ENCODE data around the gene MRPS11. TPM values are rescaled to one million over a fixed set of nuclear protein-coding genes. Genes with fewer than 3 reads are reported as not detected.
A peak's percentile ranks its signal among the peaks of the same experiment; 100 is the strongest.

Gene MRPS11
- total RNA-seq, 1 donor from 2014 or later: 58.9 TPM

DNA sequence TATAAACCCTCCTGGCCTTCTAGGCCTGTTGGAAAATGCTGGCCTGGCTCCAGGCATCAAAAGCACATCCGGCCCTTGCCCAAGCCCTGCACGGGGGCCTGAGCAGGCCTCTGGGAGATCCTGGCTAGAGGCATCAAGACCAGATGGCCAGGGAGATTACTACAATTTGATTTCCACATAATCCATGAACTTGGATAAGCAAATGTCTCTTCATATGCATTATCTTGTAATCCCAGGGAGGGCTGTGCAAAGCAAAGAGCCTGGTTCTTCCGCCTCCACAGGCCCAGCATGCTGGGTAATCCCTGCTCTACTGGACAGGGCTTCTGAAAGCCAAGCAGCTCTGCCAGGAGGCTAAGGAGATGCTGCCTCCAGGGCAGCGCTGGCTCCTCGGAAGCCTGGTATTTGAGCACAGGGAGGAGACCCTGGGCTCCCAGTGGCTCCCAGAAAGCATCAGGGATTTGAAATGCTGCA, 18.5 kb upstream of the MRPS11 start:
- H3K4me1 Mint-ChIP-seq (ENCODE audit: low read depth, unreplicated experiment): peaks cover 2% of the 10 kb centered on the region
- H3K27ac Mint-ChIP-seq (ENCODE audit: unreplicated experiment): no peak overlapping the region
- H3K36me3 Mint-ChIP-seq (ENCODE audit: unreplicated experiment): peaks cover 7% of the 10 kb centered on the region
- DNase-seq: no peak
- TF ChIP-seq, protein P1, sequence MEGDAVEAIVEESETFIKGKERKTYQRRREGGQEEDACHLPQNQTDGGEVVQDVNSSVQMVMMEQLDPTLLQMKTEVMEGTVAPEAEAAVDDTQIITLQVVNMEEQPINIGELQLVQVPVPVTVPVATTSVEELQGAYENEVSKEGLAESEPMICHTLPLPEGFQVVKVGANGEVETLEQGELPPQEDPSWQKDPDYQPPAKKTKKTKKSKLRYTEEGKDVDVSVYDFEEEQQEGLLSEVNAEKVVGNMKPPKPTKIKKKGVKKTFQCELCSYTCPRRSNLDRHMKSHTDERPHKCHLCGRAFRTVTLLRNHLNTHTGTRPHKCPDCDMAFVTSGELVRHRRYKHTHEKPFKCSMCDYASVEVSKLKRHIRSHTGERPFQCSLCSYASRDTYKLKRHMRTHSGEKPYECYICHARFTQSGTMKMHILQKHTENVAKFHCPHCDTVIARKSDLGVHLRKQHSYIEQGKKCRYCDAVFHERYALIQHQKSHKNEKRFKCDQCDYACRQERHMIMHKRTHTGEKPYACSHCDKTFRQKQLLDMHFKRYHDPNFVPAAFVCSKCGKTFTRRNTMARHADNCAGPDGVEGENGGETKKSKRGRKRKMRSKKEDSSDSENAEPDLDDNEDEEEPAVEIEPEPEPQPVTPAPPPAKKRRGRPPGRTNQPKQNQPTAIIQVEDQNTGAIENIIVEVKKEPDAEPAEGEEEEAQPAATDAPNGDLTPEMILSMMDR (IDR thresholded peaks at IDR 0.05; ENCODE audit: partially characterized antibody, unreplicated experiment): no peak
- no peak overlapping the region for H3K4me3 Mint-ChIP-seq (ENCODE audit: unreplicated experiment)
- H3K9me3 Mint-ChIP-seq (ENCODE audit: unreplicated experiment): peaks cover 6% of the 10 kb centered on the region
- H3K27me3 Mint-ChIP-seq (ENCODE audit: unreplicated experiment): peaks cover 3% of the 10 kb centered on the region

DNA sequence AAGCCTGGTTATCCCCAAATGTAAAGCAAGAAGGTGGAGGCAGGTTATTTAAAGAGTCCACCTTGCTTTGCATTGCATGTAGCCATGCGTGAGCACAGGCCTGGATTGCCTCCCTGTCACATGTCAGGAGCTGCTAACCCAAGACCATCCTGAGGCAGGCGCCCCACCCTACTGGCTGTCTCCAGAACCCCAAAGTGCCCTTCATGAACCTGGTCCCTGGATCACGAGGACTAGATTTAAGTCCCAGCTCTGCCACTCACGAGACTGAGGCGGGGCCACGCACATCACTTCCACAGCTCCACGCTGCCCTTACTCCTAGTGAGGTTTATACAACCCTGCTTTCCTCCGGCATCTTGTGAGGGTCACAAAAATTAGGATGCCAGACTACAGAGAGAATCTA, 17.9 kb upstream of the MRPS11 start:
- TF ChIP-seq, protein P1 (IDR thresholded peaks at IDR 0.05; ENCODE audit: partially characterized antibody, unreplicated experiment): no peak
- H3K4me3 Mint-ChIP-seq (ENCODE audit: unreplicated experiment): no peak overlapping the region
- H3K9me3 Mint-ChIP-seq (ENCODE audit: unreplicated experiment): peaks cover 6% of the 10 kb centered on the region
- H3K36me3 Mint-ChIP-seq (ENCODE audit: unreplicated experiment): peaks cover 5% of the 10 kb centered on the region
- no peak for DNase-seq
- H3K27me3 Mint-ChIP-seq (ENCODE audit: unreplicated experiment): peaks cover 3% of the 10 kb centered on the region
- H3K4me1 Mint-ChIP-seq (ENCODE audit: low read depth, unreplicated experiment): peaks cover 2% of the 10 kb centered on the region
- no peak overlapping the region for H3K27ac Mint-ChIP-seq (ENCODE audit: unreplicated experiment)

- DNase-seq: peak; percentile 93
- Mint-ChIP-seq H3K27me3 (ENCODE audit: unreplicated experiment) (peaks cover 5% of the 10 kb centered on the region), H3K36me3 (ENCODE audit: unreplicated experiment) (peaks cover 5% of the 10 kb centered on the region), H3K4me1 (ENCODE audit: low read depth, unreplicated experiment) (peaks cover 4% of the 10 kb centered on the region), H3K4me3 (ENCODE audit: unreplicated experiment) (no peak overlapping the region), H3K27ac (ENCODE audit: unreplicated experiment) (no peak overlapping the region), H3K9me3 (ENCODE audit: unreplicated experiment) (peaks cover 8% of the 10 kb centered on the region)
- TF ChIP-seq, protein P1 (IDR thresholded peaks at IDR 0.05; ENCODE audit: partially characterized antibody, unreplicated experiment): peak; percentile 95
Measured at GRCh38 chr15:88450125-88450798, 17.2 kb upstream of the MRPS11 start.

DNA sequence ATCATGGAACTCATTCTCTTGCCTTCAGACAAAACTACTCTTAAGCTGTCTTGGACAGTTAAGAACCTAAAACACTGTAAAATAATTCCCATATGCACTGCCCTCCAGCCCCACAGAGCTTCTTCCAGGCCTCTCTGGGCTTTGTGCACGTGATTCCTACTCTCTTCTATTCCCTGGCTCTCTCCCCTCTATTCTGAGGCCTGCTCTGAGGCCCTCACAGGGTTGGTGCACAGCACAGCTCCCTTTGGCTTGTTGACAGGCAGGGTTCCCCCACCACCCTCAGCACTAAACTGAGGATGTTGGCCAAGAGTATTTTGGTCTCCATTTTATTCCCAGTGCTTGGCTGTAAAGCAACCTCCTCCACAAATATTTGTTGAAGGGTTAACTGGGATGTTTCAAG, 13.9 kb upstream of the MRPS11 start:
- Mint-ChIP-seq H3K36me3 (ENCODE audit: unreplicated experiment) (peaks cover 5% of the 10 kb centered on the region), H3K4me1 (ENCODE audit: low read depth, unreplicated experiment) (peaks cover 6% of the 10 kb centered on the region), H3K27ac (ENCODE audit: unreplicated experiment) (no peak overlapping the region), H3K9me3 (ENCODE audit: unreplicated experiment) (peaks cover 8% of the 10 kb centered on the region), H3K4me3 (ENCODE audit: unreplicated experiment) (no peak overlapping the region), H3K27me3 (ENCODE audit: unreplicated experiment) (peaks cover 2% of the 10 kb centered on the region)
- TF ChIP-seq, protein P1 (IDR thresholded peaks at IDR 0.05; ENCODE audit: partially characterized antibody, unreplicated experiment): no peak
- DNase-seq: no peak

DNA sequence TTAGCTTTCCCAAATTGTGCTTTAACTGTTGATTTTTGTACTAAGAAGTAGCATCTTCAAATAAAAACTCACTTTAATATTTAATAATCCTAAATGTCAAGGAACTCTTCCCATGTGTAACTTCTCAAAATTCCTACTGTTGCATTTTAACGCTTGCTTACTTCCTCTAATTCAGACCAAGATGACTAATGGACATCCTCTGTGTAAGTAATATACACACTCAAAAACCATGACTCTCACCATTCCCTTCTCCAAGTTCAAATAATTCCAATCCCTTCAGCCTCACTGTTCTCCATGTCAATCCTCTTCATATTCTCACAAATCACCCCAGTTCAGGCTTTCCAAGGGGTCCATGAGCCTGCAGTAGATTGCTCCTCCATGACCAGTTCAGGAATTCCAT, 13.3 kb upstream of the MRPS11 start:
- Mint-ChIP-seq H3K36me3 (ENCODE audit: unreplicated experiment) (peaks cover 5% of the 10 kb centered on the region), H3K27ac (ENCODE audit: unreplicated experiment) (no peak overlapping the region), H3K4me3 (ENCODE audit: unreplicated experiment) (no peak overlapping the region), H3K9me3 (ENCODE audit: unreplicated experiment) (peaks cover 8% of the 10 kb centered on the region), H3K27me3 (ENCODE audit: unreplicated experiment) (peaks cover 2% of the 10 kb centered on the region), H3K4me1 (ENCODE audit: low read depth, unreplicated experiment) (peaks cover 6% of the 10 kb centered on the region)
- DNase-seq: no peak
- TF ChIP-seq, protein P1 (IDR thresholded peaks at IDR 0.05; ENCODE audit: partially characterized antibody, unreplicated experiment): no peak

Measured in glutamatergic neuron (in vitro differentiated cells).